ENCODE measurements around the gene TLX1. TPM values are rescaled to one million over a fixed set of nuclear protein-coding genes. Genes with fewer than 3 reads are reported as not detected.
A peak's percentile ranks its signal among the peaks of the same experiment; 100 is the strongest.
"Not testable (repeated sequence)": the region's sequence is repeated elsewhere in the genome, so short reads cannot be mapped to it uniquely, and the experiment has no call there.

The TLX1 gene
- total and polyA plus RNA-seq, 12 donors: 0.03 to 0.74 (median 0.27) TPM; not detected in 9

- intact Hi-C loops (cut with DNase I): loop anchor here in 2 of 10 donors (10.0 kb wide), 2 partner anchors 92 to 102 kb away; no protein-coding TSS in a partner anchor
- 3 to 4% methylated on average over 55 of the region's 55 CpGs for whole genome bisulfite sequencing, 2 donors
- peak in 2 of 8 donors; percentile 30 to 39 for ATAC-seq
- Histone ChIP-seq H3K36me3 (no peaks in the 10 kb centered on the region), H3K27me3 (peaks cover 14 to 100% (median 99%) of the 10 kb centered on the region in 7 donors), H3K4me3 (no peak overlapping the region), H3K4me1 (peaks cover 0 to 19% (median 11%) of the 10 kb centered on the region in 9 donors), H3K9me3 (peaks cover 0 to 11% (median 0%) of the 10 kb centered on the region in 11 donors), H3K27ac (no peak overlapping the region)
- no peak for DNase-seq
- TF ChIP-seq CTCF (IDR thresholded peaks at IDR 0.05): no peak
These were observed 15.5 kb downstream of the TLX1 start for GRCh38 chr10:101146392-101147251.

GRCh38 chr10:101151395-101151794, 20.3 kb downstream of the TLX1 start:
- H3K4me1 ChIP-seq: peaks cover 0 to 7% (median 5%) of the 10 kb centered on the region in 9 donors
- no peak for ATAC-seq
- peaks cover 3 to 96% (median 88%) of the 10 kb centered on the region in 7 donors for H3K27me3 ChIP-seq
- peaks cover 0 to 11% (median 0%) of the 10 kb centered on the region in 11 donors for H3K9me3 ChIP-seq
- TF ChIP-seq CTCF (IDR thresholded peaks at IDR 0.05): no peak
- H3K27ac ChIP-seq: no peak overlapping the region
- intact Hi-C loops (cut with DNase I): no loop called here
- WGBS, 2 donors: 52 to 58% methylated on average over 4 of the region's 4 CpGs
- no peaks in the 10 kb centered on the region for H3K36me3 ChIP-seq
- H3K4me3 ChIP-seq: no peak overlapping the region
- DNase-seq: no peak

GRCh38 chr10:101152316-101152715, 21.2 kb downstream of the TLX1 start:
- TF ChIP-seq CTCF (IDR thresholded peaks at IDR 0.05): no peak
- 77% methylated on average over 3 of the region's 3 CpGs for WGBS, 2 donors
- Histone ChIP-seq H3K9me3 (peaks cover 0 to 11% (median 0%) of the 10 kb centered on the region in 11 donors), H3K4me1 (no peaks in the 10 kb centered on the region), H3K27ac (no peak overlapping the region), H3K4me3 (no peak overlapping the region), H3K27me3 (peaks cover 0 to 95% (median 88%) of the 10 kb centered on the region in 7 donors), H3K36me3 (no peaks in the 10 kb centered on the region)
- ATAC-seq (no peak), DNase-seq (no peak)
- intact Hi-C loops (cut with DNase I): no loop called here

GRCh38 chr10:101154506-101154905, 23.4 kb downstream of the TLX1 start:
- H3K36me3 ChIP-seq; H3K27ac ChIP-seq; H3K4me3 ChIP-seq; H3K4me1 ChIP-seq; H3K9me3 ChIP-seq; ATAC-seq; intact Hi-C loops (cut with DNase I); DNase-seq: not testable (repeated sequence)
- H3K27me3 ChIP-seq: peaks cover 0 to 95% (median 88%) of the 10 kb centered on the region in 7 donors
- 91 to 94% methylated on average over 5 of the region's 5 CpGs for WGBS, 2 donors

- Histone ChIP-seq H3K36me3 (no peaks in the 10 kb centered on the region), H3K9me3 (no peaks in the 10 kb centered on the region), H3K27me3 (peaks cover 0 to 93% (median 86%) of the 10 kb centered on the region in 7 donors), H3K27ac (no peak overlapping the region), H3K4me1 (no peaks in the 10 kb centered on the region), H3K4me3 (no peak overlapping the region)
- TF ChIP-seq CTCF (IDR thresholded peaks at IDR 0.05): no peak
- ATAC-seq (no peak), DNase-seq (no peak)
- 36 to 47% methylated on average over 3 of the region's 3 CpGs for WGBS, 2 donors
- intact Hi-C loops (cut with DNase I): no loop called here
These were observed 24.8 kb downstream of the TLX1 start for GRCh38 chr10:101155896-101156295.

Data from heart right ventricle (tissue), 16 donors.